ENCODE data around the gene SLC47A1.
"Not testable (repeated sequence)": the region's sequence is repeated elsewhere in the genome, so short reads cannot be mapped to it uniquely, and the experiment has no call there.

SLC47A1 gene

GRCh38 chr17:19502517-19502916 is 31.1 kb upstream of the SLC47A1 start:
- Histone ChIP-seq H2AFZ (ENCODE audit: low read depth, low read length) (no peak overlapping the region), H3K4me3 (ENCODE audit: low read depth in 1 of 2, low read length in 2 of 2) (no peak overlapping the region), H3K27ac (ENCODE audit: low read length) (no peak overlapping the region), H3K27me3 (ENCODE audit: insufficient read depth, low read length, poor library complexity) (peaks cover 4% of the 10 kb centered on the region), H3K79me2 (ENCODE audit: insufficient read depth, low read length) (no peaks in the 10 kb centered on the region), H3K4me1 (ENCODE audit: insufficient read depth, low read length) (no peaks in the 10 kb centered on the region), H3K36me3 (ENCODE audit: insufficient read depth, low read length) (no peaks in the 10 kb centered on the region), H3K4me2 (ENCODE audit: insufficient read depth, low read length) (no peak overlapping the region), H3K9ac (ENCODE audit: low read depth, low read length) (no peak overlapping the region), H3K9me3 (ENCODE audit: insufficient read depth, low read length, severe bottlenecking) (no peaks in the 10 kb centered on the region), H4K20me1 (ENCODE audit: insufficient read depth, low read length) (no peaks in the 10 kb centered on the region)
- DNase-seq (no peak), ATAC-seq (ENCODE audit: insufficient read depth, low read depth) (no peak)
- no peak for TF ChIP-seq EZH2 (IDR thresholded peaks at IDR 0.05; ENCODE audit: borderline replicate concordance, low read depth, low read length, severe bottlenecking)
- TF ChIP-seq CTCF (IDR thresholded peaks at IDR 0.05; ENCODE audit: borderline replicate concordance, extremely low read depth, low read length, poor library complexity, severe bottlenecking), result no peak

GRCh38 chr17:19505561-19505960 is 28.1 kb upstream of the SLC47A1 start:
- H4K20me1 ChIP-seq (ENCODE audit: insufficient read depth, low read length); H3K9me3 ChIP-seq (ENCODE audit: insufficient read depth, low read length, severe bottlenecking); ATAC-seq (ENCODE audit: insufficient read depth, low read depth); H3K36me3 ChIP-seq (ENCODE audit: insufficient read depth, low read length); H3K27me3 ChIP-seq (ENCODE audit: insufficient read depth, low read length, poor library complexity); H3K79me2 ChIP-seq (ENCODE audit: insufficient read depth, low read length); DNase-seq; H2AFZ ChIP-seq (ENCODE audit: low read depth, low read length); H3K9ac ChIP-seq (ENCODE audit: low read depth, low read length); H3K4me3 ChIP-seq (ENCODE audit: low read depth in 1 of 2, low read length in 2 of 2); H3K4me1 ChIP-seq (ENCODE audit: insufficient read depth, low read length); H3K27ac ChIP-seq (ENCODE audit: low read length); H3K4me2 ChIP-seq (ENCODE audit: insufficient read depth, low read length): not testable (repeated sequence)

GRCh38 chr17:19507775-19508576 is 25.7 kb upstream of the SLC47A1 start:
- ATAC-seq (ENCODE audit: insufficient read depth, low read depth), result no peak
- peak; percentile 25 for DNase-seq
- Histone ChIP-seq H3K79me2 (ENCODE audit: insufficient read depth, low read length) (no peaks in the 10 kb centered on the region), H3K4me3 (ENCODE audit: low read depth in 1 of 2, low read length in 2 of 2) (no peak overlapping the region), H2AFZ (ENCODE audit: low read depth, low read length) (no peak overlapping the region), H4K20me1 (ENCODE audit: insufficient read depth, low read length) (no peaks in the 10 kb centered on the region), H3K4me2 (ENCODE audit: insufficient read depth, low read length) (0 out of 2 replicates have a peak overlapping the region, but pooled peaks have one; percentile 5), H3K4me1 (ENCODE audit: insufficient read depth, low read length) (no peaks in the 10 kb centered on the region), H3K27ac (ENCODE audit: low read length) (no peak overlapping the region), H3K9me3 (ENCODE audit: insufficient read depth, low read length, severe bottlenecking) (no peaks in the 10 kb centered on the region), H3K36me3 (ENCODE audit: insufficient read depth, low read length) (no peaks in the 10 kb centered on the region), H3K9ac (ENCODE audit: low read depth, low read length) (no peak overlapping the region), H3K27me3 (ENCODE audit: insufficient read depth, low read length, poor library complexity) (peaks cover 6% of the 10 kb centered on the region)
- TF ChIP-seq EZH2 (IDR thresholded peaks at IDR 0.05; ENCODE audit: borderline replicate concordance, low read depth, low read length, severe bottlenecking) (peak; percentile 10), CTCF (IDR thresholded peaks at IDR 0.05; ENCODE audit: borderline replicate concordance, extremely low read depth, low read length, poor library complexity, severe bottlenecking) (no peak)

DNA sequence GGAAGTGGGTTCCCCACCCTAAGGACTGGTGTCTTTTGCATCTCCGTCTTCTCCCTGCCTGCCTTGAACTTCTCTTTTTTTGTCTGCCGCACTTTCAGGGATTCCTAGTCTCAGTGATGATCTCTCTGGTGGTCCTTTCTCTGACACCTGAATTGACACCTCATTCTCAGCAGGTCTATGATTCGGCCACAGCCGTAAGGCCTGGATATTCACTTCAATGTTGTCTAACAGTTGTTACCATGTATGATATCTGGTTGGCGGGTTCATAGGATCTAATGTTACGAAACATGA is 25.1 kb upstream of the SLC47A1 start:
- DNase-seq (no peak), ATAC-seq (ENCODE audit: insufficient read depth, low read depth) (no peak)
- Histone ChIP-seq H3K79me2 (ENCODE audit: insufficient read depth, low read length) (no peaks in the 10 kb centered on the region), H3K9ac (ENCODE audit: low read depth, low read length) (no peak overlapping the region), H4K20me1 (ENCODE audit: insufficient read depth, low read length) (no peaks in the 10 kb centered on the region), H3K36me3 (ENCODE audit: insufficient read depth, low read length) (no peaks in the 10 kb centered on the region), H2AFZ (ENCODE audit: low read depth, low read length) (no peak overlapping the region), H3K4me1 (ENCODE audit: insufficient read depth, low read length) (no peaks in the 10 kb centered on the region), H3K27me3 (ENCODE audit: insufficient read depth, low read length, poor library complexity) (peaks cover 6% of the 10 kb centered on the region), H3K4me3 (ENCODE audit: low read depth in 1 of 2, low read length in 2 of 2) (no peak overlapping the region), H3K9me3 (ENCODE audit: insufficient read depth, low read length, severe bottlenecking) (no peaks in the 10 kb centered on the region), H3K4me2 (ENCODE audit: insufficient read depth, low read length) (no peak overlapping the region), H3K27ac (ENCODE audit: low read length) (no peak overlapping the region)
- TF ChIP-seq EZH2 (IDR thresholded peaks at IDR 0.05; ENCODE audit: borderline replicate concordance, low read depth, low read length, severe bottlenecking) (no peak), CTCF (IDR thresholded peaks at IDR 0.05; ENCODE audit: borderline replicate concordance, extremely low read depth, low read length, poor library complexity, severe bottlenecking) (no peak)

DNA sequence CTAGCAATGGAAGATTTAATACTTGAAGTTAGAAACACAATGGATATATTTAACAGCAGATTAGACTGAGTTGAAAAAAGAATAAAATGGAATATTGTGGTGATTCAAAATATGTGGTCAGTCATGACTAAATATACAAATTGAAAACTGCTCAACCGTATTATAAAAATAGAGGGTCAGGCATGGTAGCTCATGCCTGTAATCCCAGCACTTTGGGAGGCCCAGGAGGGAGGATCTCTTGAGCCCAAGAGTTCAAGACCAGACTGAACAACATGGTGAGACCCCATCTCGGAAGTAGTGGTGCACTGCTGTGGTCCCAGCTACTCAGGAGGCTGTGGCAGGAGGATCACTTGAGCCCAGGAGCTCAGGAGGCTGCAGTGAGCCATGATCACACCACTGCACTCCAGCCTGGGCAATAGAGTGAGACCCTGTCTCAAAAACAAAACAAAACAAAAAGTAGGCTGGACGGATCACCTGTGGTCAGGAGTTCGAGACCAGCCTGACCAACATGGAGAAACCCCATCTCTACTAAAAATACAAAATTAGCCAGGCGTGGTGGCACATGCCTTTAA is 24.3 kb upstream of the SLC47A1 start:
- H3K36me3 ChIP-seq (ENCODE audit: insufficient read depth, low read length); DNase-seq: not testable (repeated sequence)

More for the DNA sequence above, 24.3 kb upstream of the SLC47A1 start:
- H3K4me3 ChIP-seq (ENCODE audit: low read depth in 1 of 2, low read length in 2 of 2); H3K9me3 ChIP-seq (ENCODE audit: insufficient read depth, low read length, severe bottlenecking); H3K79me2 ChIP-seq (ENCODE audit: insufficient read depth, low read length); H3K4me1 ChIP-seq (ENCODE audit: insufficient read depth, low read length); H3K27me3 ChIP-seq (ENCODE audit: insufficient read depth, low read length, poor library complexity); H3K27ac ChIP-seq (ENCODE audit: low read length); H3K4me2 ChIP-seq (ENCODE audit: insufficient read depth, low read length); H3K9ac ChIP-seq (ENCODE audit: low read depth, low read length); H4K20me1 ChIP-seq (ENCODE audit: insufficient read depth, low read length); ATAC-seq (ENCODE audit: insufficient read depth, low read depth); H2AFZ ChIP-seq (ENCODE audit: low read depth, low read length): not testable (repeated sequence)

Data from DND-41 (cell line).